K562 (cell line): ENCODE results near the gene CREB3L4. TPM values are rescaled to one million over a fixed set of nuclear protein-coding genes. Genes with fewer than 3 reads are reported as not detected.

ENCODE experiments used
- ATAC-seq: fragments of 200-7000 bp; cut with Tn5 transposase; 3 replicates; pipeline ENCODE4 v1.9.1; 2020; ENCODE audit warnings: moderate library complexity
- BruUV-seq: library from RNA; stranded (reverse); fragments of 400-500 nt; replicated peaks from 2 replicates; lab custom pipeline; 2021; lab: Mats Ljungman, UMichigan
- CTCF ChIA-PET: fragments of 300-600 bp; formaldehyde crosslinking; extraction: SDS; loops from one replicate; lab custom pipeline; 2021; ENCODE audit warnings: low intra/inter-chr PET ratio; lab: Yijun Ruan, JAX
- POLR2A ChIA-PET: fragments of 300-600, 350-650 bp; sonication (Branson Sonifier 250); formaldehyde crosslinking; extraction: SDS; loops from one replicate; lab custom pipeline; 2021; ENCODE audit warnings: antibody characterized with exemption, inconsistent platforms; lab: Yijun Ruan, JAX
- DNase-seq, 4 experiments: peaks; one replicate each; pipeline versions ENCODE4 v3.0.0 to v3.0.0-alpha.2; 2011 to 2018; ENCODE audit warnings: low spot score in 3 of 4, mixed read lengths in 3 of 4; ENCODE audit errors: extremely low read depth in 1 of 4
- FAIRE-seq: peaks from 2 replicates; lab custom pipeline; 2011; peaks lifted over from hg19 to GRCh38; lab: Jason Lieb, UNC
- H2AFZ ChIP-seq: 2 replicates; pipeline ENCODE4 v1.6.0; 2011; ENCODE audit warnings: low read depth, low read length, control low read depth, inconsistent platforms
- H3K27ac ChIP-seq: fragments of 200-600 bp; 3 replicates; pipeline ENCODE4 v1.8.0; 2011; ENCODE audit warnings: low read depth, mild to moderate bottlenecking, control low read depth, inconsistent platforms, low read length, moderate library complexity, mixed read lengths; ENCODE audit errors: extremely low read depth
- H3K27me3 ChIP-seq, 2 experiments: fragments of 300-600 bp in 1 of 2; 2 replicates in 1 of 2; 3 replicates in 1 of 2; pipeline versions ENCODE4 v1.6.0 to v1.8.0; 2011; ENCODE audit warnings: inconsistent platforms in 2 of 2, low read length in 2 of 2, mild to moderate bottlenecking in 1 of 2, mixed read lengths in 1 of 2, moderate library complexity in 1 of 2; ENCODE audit not compliant: control insufficient read depth in 2 of 2, insufficient read depth in 2 of 2
- H3K36me3 ChIP-seq: fragments of 300-600 bp; 3 replicates; pipeline ENCODE4 v1.8.0; 2011; ENCODE audit warnings: mild to moderate bottlenecking, low read length, inconsistent platforms; ENCODE audit not compliant: control insufficient read depth, insufficient read depth
- H3K4me1 ChIP-seq, 2 experiments: fragments of 200-600 bp in 1 of 2; replicated peaks in 1 of 2; 2 replicates in 1 of 2; 3 replicates in 1 of 2; pipeline versions ENCODE4 v1.5.1 to v1.8.0; 2011; ENCODE audit warnings: inconsistent platforms in 2 of 2, low read length in 2 of 2, mild to moderate bottlenecking in 1 of 2, mixed read lengths in 1 of 2, moderate library complexity in 1 of 2; ENCODE audit not compliant: control insufficient read depth in 2 of 2, insufficient read depth in 2 of 2
- H3K4me2 ChIP-seq: 2 replicates; pipeline ENCODE4 v1.6.1; 2011; ENCODE audit warnings: low read length, control low read depth, inconsistent platforms, mixed read lengths; ENCODE audit not compliant: insufficient read depth
- H3K4me3 ChIP-seq: fragments of 200-600 bp; sonication (generic), shearing (Covaris generic); 2 replicates; pipeline ENCODE4 v1.5.1; 2016; ENCODE audit warnings: control low read depth, inconsistent platforms
- H3K79me2 ChIP-seq: fragments of 200-600 bp; 3 replicates; pipeline ENCODE4 v1.8.0; 2011; ENCODE audit warnings: low read length, inconsistent platforms; ENCODE audit not compliant: control insufficient read depth, insufficient read depth
- H3K9ac ChIP-seq, 2 experiments: 2 replicates each; pipeline versions ENCODE4 v1.6.0 to v1.6.1; 2011; ENCODE audit warnings: low read depth in 2 of 2, low read length in 2 of 2, control low read depth in 1 of 2, inconsistent platforms in 1 of 2, mild to moderate bottlenecking in 1 of 2, mixed read lengths in 1 of 2; ENCODE audit not compliant: insufficient read depth in 1 of 2
- H3K9me1 ChIP-seq: one replicate; pipeline ENCODE4 v1.6.0; 2011; ENCODE audit warnings: inconsistent platforms, mild to moderate bottlenecking, low read length, moderate library complexity; ENCODE audit not compliant: control insufficient read depth, insufficient read depth
- H3K9me3 ChIP-seq: replicated peaks from 2 replicates; pipeline ENCODE4 v1.5.1; 2011; ENCODE audit warnings: low read depth, low read length, inconsistent platforms; ENCODE audit not compliant: control insufficient read depth, insufficient read depth
- H4K20me1 ChIP-seq: replicated peaks from 2 replicates; pipeline ENCODE4 v1.6.1; 2011; ENCODE audit warnings: low read length, inconsistent platforms, mixed read lengths; ENCODE audit not compliant: control insufficient read depth, insufficient read depth
- ARID2 ChIP-seq: fragments of 450-650 bp; IDR thresholded peaks from 2 replicates; pipeline ENCODE4 v1.6.1; 2017; ENCODE audit warnings: antibody characterized with exemption, mild to moderate bottlenecking
- ATF1 ChIP-seq, 2 experiments: fragments of 450-650 bp in 1 of 2; IDR thresholded peaks; 2 replicates each; pipeline ENCODE4 v1.6.1; 2016; ENCODE audit warnings: missing compliant biosample characterization in 1 of 2, missing genetic modification characterization in 1 of 2
- BRD4 ChIP-seq: fragments of 200-600 bp; sonication (generic); IDR thresholded peaks from 2 replicates; pipeline ENCODE4 v1.6.1; 2017; ENCODE audit warnings: inconsistent platforms
- CBX1 ChIP-seq: sonication (generic); IDR thresholded peaks from 2 replicates; pipeline ENCODE4 v1.6.1; 2016; ENCODE audit warnings: antibody characterized with exemption, low read depth, mild to moderate bottlenecking
- FIP1L1 ChIP-seq: fragments of 200-400 bp; formaldehyde crosslinking; IDR thresholded peaks from 2 replicates; pipeline ENCODE4 v1.6.1; 2018; ENCODE audit warnings: mild to moderate bottlenecking, low read depth, low read length; ENCODE audit not compliant: poor library complexity, severe bottlenecking
- HNRNPUL1 ChIP-seq: fragments of 200-400 bp; formaldehyde crosslinking; IDR thresholded peaks from 2 replicates; pipeline ENCODE4 v1.6.1; 2017; ENCODE audit warnings: low read length
- KAT7 ChIP-seq: sonication (generic); formaldehyde crosslinking; IDR thresholded peaks from 2 replicates; pipeline ENCODE4 v1.8.0; 2022; ENCODE audit warnings: missing genetic modification reagents, mild to moderate bottlenecking, borderline replicate concordance
- L3MBTL2 ChIP-seq: fragments of 450-650 bp; IDR thresholded peaks from 2 replicates; pipeline ENCODE4 v1.6.1; 2016; ENCODE audit warnings: mild to moderate bottlenecking, moderate library complexity
- RBM15 ChIP-seq: fragments of 200-400 bp; formaldehyde crosslinking; IDR thresholded peaks from 2 replicates; pipeline ENCODE4 v1.6.1; 2018; ENCODE audit warnings: mild to moderate bottlenecking, low read length, moderate library complexity; ENCODE audit not compliant: insufficient read depth
- SAP30 ChIP-seq: fragments of 200-600 bp; sonication (generic); IDR thresholded peaks from 2 replicates; pipeline ENCODE4 v1.6.1; 2012; ENCODE audit warnings: borderline replicate concordance, low read depth, mild to moderate bottlenecking, moderate library complexity, low read length, control low read depth, inconsistent platforms; ENCODE audit not compliant: insufficient read depth, poor library complexity, severe bottlenecking
- SIX5 ChIP-seq, 2 experiments: IDR thresholded peaks; 2 replicates each; pipeline ENCODE4 v1.6.1; 2011; ENCODE audit warnings: low read length in 2 of 2, borderline replicate concordance in 1 of 2, low read depth in 1 of 2, mild to moderate bottlenecking in 1 of 2, moderate library complexity in 1 of 2; ENCODE audit not compliant: insufficient read depth in 1 of 2
- ZBTB11 ChIP-seq, 3 experiments: fragments of 200-800 bp in 1 of 3; fragments of 250-450 bp in 1 of 3; fragments of 450-650 bp in 1 of 3; sonication (Bioruptor Pico) in 1 of 3; sonication (Bioruptor generic) in 1 of 3; formaldehyde crosslinking in 1 of 3; IDR thresholded peaks; 2 replicates each; pipeline versions ENCODE4 v1.6.1 to v1.8.0; 2016 to 2022; ENCODE audit warnings: mild to moderate bottlenecking in 2 of 3, missing genetic modification characterization in 2 of 3, missing compliant biosample characterization in 1 of 3, moderate library complexity in 1 of 3
- WGBS: fragments of 100-300 bp; shearing (Covaris generic); methylation state at CpG from one replicate; pipeline ENCODE4 v1.1.6; 2016; ENCODE audit warnings: low coverage, mixed read lengths; ENCODE audit not compliant: insufficient coverage; ENCODE audit errors: missing lambda C conversion rate; 5-methylcytosine and 5-hydroxymethylcytosine counted together
- in situ Hi-C: fragments of 300-500 bp; cut with MboI; formaldehyde crosslinking; loops from 4 replicates; pipeline ENCODE4 v1.15.0; 2018; ENCODE audit warnings: inconsistent platforms, mixed read lengths
- intact Hi-C: fragments of 100-400 bp; cut with micrococcal nuclease; formaldehyde crosslinking; loops from 2 replicates; pipeline ENCODE4 v1.14.2; 2022
- polyA plus RNA-seq, 8 experiments: library from polyadenylated mRNA; depleted of rRNA in 4 of 8; stranded (reverse) in 5 of 8; unstranded in 3 of 8; fragments of >200 nt; fragmentation: Nextera tagmentation in 2 of 8; fragmentation: Illumina TruSeq in 1 of 8; extraction: Ambion mirVana in 2 of 8; extraction: Trizol in 1 of 8; gene quantifications; 2 replicates each; pipeline versions ENCODE4 v1.2.1 to v1.2.3, GENCODE V29; 2011 to 2014; ENCODE audit warnings: inconsistent platforms in 1 of 8, missing spikeins in 1 of 8
- total RNA-seq, 7 experiments: library from RNA; depleted of rRNA in 6 of 7; stranded (reverse); fragments of >200 nt in 6 of 7; fragmentation: Illumina TruSeq in 2 of 7; extraction: Trizol in 2 of 7; gene quantifications; 2 replicates each; pipeline versions ENCODE4 v1.2.1 to v1.2.3, GENCODE V29; 2011 to 2021; ENCODE audit warnings: low replicate concordance in 1 of 7
- TF ChIP-seq, protein P1 (sequence below): sonication (generic); formaldehyde crosslinking; IDR thresholded peaks from 2 replicates; pipeline ENCODE4 v1.9.0; 2022; ENCODE audit warnings: mild to moderate bottlenecking, missing genetic modification reagents

Gene CREB3L4
- total and polyA plus RNA-seq, 9 of the 15 experiments (the other 6 are each of a cell fraction or from before 2014, with no cell fraction given): 9.9 to 18.6 (median 13.9) TPM

GRCh38 chr1:153963850-153964331 lies 3.8 kb upstream of the CREB3L4 start:
- Histone ChIP-seq H3K27me3 (no peaks in the 10 kb centered on the region), H3K9me1 (no peaks in the 10 kb centered on the region), H3K4me1 (peaks cover 20 to 36% of the 10 kb centered on the region in 2 experiments; a peak in 4 of 5 replicates), H4K20me1 (no peaks in the 10 kb centered on the region), H3K27ac (peak overlapping the region; percentile 81), H3K9me3 (no peaks in the 10 kb centered on the region), H3K79me2 (peaks cover 57% of the 10 kb centered on the region), H3K9ac (peak overlapping the region; percentile 85 to 95), H3K4me2 (peak overlapping the region; percentile 89), H3K4me3 (peak overlapping the region; percentile 74), H3K36me3 (peaks cover 28% of the 10 kb centered on the region; the same call in 2 of the 3 replicates), H2AFZ (peak overlapping the region; percentile 87)
- CTCF ChIA-PET: no interaction called here
- WGBS: 1% methylated on average over 21 of the region's 22 CpGs
- DNase-seq: peak in 2 of 4 experiments; percentile 39 to 71
- intact Hi-C loops: no loop called here
- POLR2A ChIA-PET: interaction anchor here (0.6 to 3.0 kb wide), 8 partner anchors 11 to 185 kb away, joined by 3 to 37 read pairs (median 6); partner anchors contain the start of genes DENND4B, GATAD2B, JTB and RPS27
- TSS peak; percentile 71 for BruUV-seq
- in situ Hi-C loops: no loop called here
- peak; percentile 74 for FAIRE-seq
- peak; percentile 6; the same call in 1 of the 3 replicates for ATAC-seq
- TF ChIP-seq HNRNPUL1 (no peak), ARID2 (peak; percentile 22; the same call in 1 of the 2 replicates), BRD4 (no peak), ATF1 (CRISPR knock-in tag; IDR thresholded peaks at IDR 0.05) (no peak), ATF1 (tag; IDR thresholded peaks at IDR 0.05) (0 out of 2 replicates have a peak, but pooled peaks have one; percentile 57), FIP1L1 (no peak), RBM15 (no peak), L3MBTL2 (no peak), SAP30 (peak; percentile 56), ZBTB11 (CRISPR knock-in tag; IDR thresholded peaks at IDR 0.05) (peak in 1 of 3 experiments; percentile 21; a peak in 1 of 6 replicates), CBX1 (0 out of 2 replicates have a peak, but pooled peaks have one; percentile 13), KAT7 (CRISPR knock-in tag) (peak; percentile 72; the same call in 1 of the 2 replicates), SIX5 (IDR thresholded peaks at IDR 0.05; ENCODE audit: borderline replicate concordance in 1 of 2, insufficient read depth in 1 of 2, low read depth in 1 of 2, low read length in 2 of 2) (no peak)
- TF ChIP-seq, protein P1, sequence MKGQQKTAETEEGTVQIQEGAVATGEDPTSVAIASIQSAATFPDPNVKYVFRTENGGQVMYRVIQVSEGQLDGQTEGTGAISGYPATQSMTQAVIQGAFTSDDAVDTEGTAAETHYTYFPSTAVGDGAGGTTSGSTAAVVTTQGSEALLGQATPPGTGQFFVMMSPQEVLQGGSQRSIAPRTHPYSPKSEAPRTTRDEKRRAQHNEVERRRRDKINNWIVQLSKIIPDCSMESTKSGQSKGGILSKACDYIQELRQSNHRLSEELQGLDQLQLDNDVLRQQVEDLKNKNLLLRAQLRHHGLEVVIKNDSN: no peak
